HUES6 (cell line): Measurements from ENCODE around the gene MAP2K5.

Experiments
- H3K27ac ChIP-seq: 2 replicates; pipeline ENCODE4 v1.7.0; 2013; ENCODE audit warnings: low read depth, mild to moderate bottlenecking, low read length, inconsistent platforms
- H3K27me3 ChIP-seq: 2 replicates; pipeline ENCODE4 v1.6.1; 2013; ENCODE audit warnings: low read length; ENCODE audit not compliant: control insufficient read depth, insufficient read depth
- H3K36me3 ChIP-seq: 2 replicates; pipeline ENCODE4 v1.6.1; 2013; ENCODE audit warnings: low read length; ENCODE audit not compliant: control insufficient read depth, insufficient read depth
- H3K4me1 ChIP-seq: 2 replicates; pipeline ENCODE4 v1.6.1; 2013; ENCODE audit warnings: low read length; ENCODE audit not compliant: control insufficient read depth, insufficient read depth
- H3K4me3 ChIP-seq: 2 replicates; pipeline ENCODE4 v1.5.1; 2013; ENCODE audit warnings: low read depth, low read length
- H3K9ac ChIP-seq: one replicate; pipeline ENCODE4 v1.6.1; 2013; ENCODE audit warnings: mild to moderate bottlenecking, low read length
- H3K9me3 ChIP-seq: 2 replicates; pipeline ENCODE4 v1.6.1; 2013; ENCODE audit warnings: low read depth, low read length; ENCODE audit not compliant: control insufficient read depth, insufficient read depth

The MAP2K5 gene

GRCh38 chr15:67548236-67548852 lies 5.8 kb downstream of the MAP2K5 start:
- Histone ChIP-seq H3K4me1 (peaks cover 28% of the 10 kb centered on the region), H3K36me3 (peaks cover 19% of the 10 kb centered on the region), H3K27ac (peak overlapping the region; percentile 3; the same call in 1 of the 2 replicates), H3K9me3 (no peaks in the 10 kb centered on the region), H3K4me3 (0 out of 2 replicates have a peak overlapping the region, but pooled peaks have one; percentile 0), H3K27me3 (no peaks in the 10 kb centered on the region), H3K9ac (no peak overlapping the region)

- peaks cover 27% of the 10 kb centered on the region for H3K4me1 ChIP-seq
- H3K27me3 ChIP-seq: no peaks in the 10 kb centered on the region
- peak overlapping the region; percentile 19 for H3K4me3 ChIP-seq
- peak overlapping the region; percentile 3; the same call in 1 of the 2 replicates for H3K27ac ChIP-seq
- H3K9me3 ChIP-seq: no peaks in the 10 kb centered on the region
- peaks cover 19% of the 10 kb centered on the region for H3K36me3 ChIP-seq
- no peak overlapping the region for H3K9ac ChIP-seq
Measured at GRCh38 chr15:67548862-67549651, 6.6 kb downstream of the MAP2K5 start.

- Histone ChIP-seq H3K9ac (no peak overlapping the region), H3K27me3 (no peaks in the 10 kb centered on the region), H3K4me1 (peaks cover 27% of the 10 kb centered on the region), H3K27ac (no peak overlapping the region), H3K36me3 (peaks cover 19% of the 10 kb centered on the region), H3K9me3 (no peaks in the 10 kb centered on the region), H3K4me3 (no peak overlapping the region)
Measured at GRCh38 chr15:67549736-67550135, 7.2 kb downstream of the MAP2K5 start.

GRCh38 chr15:67550522-67550921 lies 8.0 kb downstream of the MAP2K5 start:
- H3K27ac ChIP-seq: no peak overlapping the region
- H3K9ac ChIP-seq: peak overlapping the region; percentile 18

GRCh38 chr15:67551207-67551743 lies 8.8 kb downstream of the MAP2K5 start:
- H3K27me3 ChIP-seq: no peaks in the 10 kb centered on the region
- H3K4me3 ChIP-seq: no peak overlapping the region
- H3K9ac ChIP-seq: no peak overlapping the region
- H3K9me3 ChIP-seq: no peaks in the 10 kb centered on the region
- peaks cover 27% of the 10 kb centered on the region for H3K4me1 ChIP-seq
- H3K36me3 ChIP-seq: peaks cover 10% of the 10 kb centered on the region
- no peak overlapping the region for H3K27ac ChIP-seq

More at GRCh38 chr15:67550522-67550921, 8.0 kb downstream of the MAP2K5 start:
- Histone ChIP-seq H3K4me1 (peaks cover 27% of the 10 kb centered on the region), H3K9me3 (no peaks in the 10 kb centered on the region), H3K36me3 (peaks cover 15% of the 10 kb centered on the region), H3K4me3 (no peak overlapping the region), H3K27me3 (no peaks in the 10 kb centered on the region)

GRCh38 chr15:67554580-67554979 lies 12.1 kb downstream of the MAP2K5 start:
- H3K36me3 ChIP-seq: peaks cover 5% of the 10 kb centered on the region
- no peak overlapping the region for H3K4me3 ChIP-seq
- H3K27ac ChIP-seq: no peak overlapping the region
- peaks cover 3% of the 10 kb centered on the region; the same call in 1 of the 2 replicates for H3K9me3 ChIP-seq
- H3K9ac ChIP-seq: no peak overlapping the region
- H3K27me3 ChIP-seq: no peaks in the 10 kb centered on the region
- H3K4me1 ChIP-seq: peaks cover 17% of the 10 kb centered on the region

- H3K9ac ChIP-seq: no peak overlapping the region
- no peaks in the 10 kb centered on the region for H3K27me3 ChIP-seq
- no peak overlapping the region for H3K4me3 ChIP-seq
- H3K27ac ChIP-seq: no peak overlapping the region
- peaks cover 3% of the 10 kb centered on the region; the same call in 1 of the 2 replicates for H3K9me3 ChIP-seq
- H3K36me3 ChIP-seq: peaks cover 3% of the 10 kb centered on the region; the same call in 1 of the 2 replicates
- peaks cover 10% of the 10 kb centered on the region; the same call in 1 of the 2 replicates for H3K4me1 ChIP-seq
Measured at GRCh38 chr15:67556976-67557570, 14.6 kb downstream of the MAP2K5 start.

GRCh38 chr15:67558502-67558901 lies 16.0 kb downstream of the MAP2K5 start:
- no peak overlapping the region for H3K4me3 ChIP-seq
- no peaks in the 10 kb centered on the region for H3K27me3 ChIP-seq
- peaks cover 10% of the 10 kb centered on the region; the same call in 1 of the 2 replicates for H3K4me1 ChIP-seq
- H3K9ac ChIP-seq: no peak overlapping the region
- H3K36me3 ChIP-seq: peaks cover 3% of the 10 kb centered on the region; the same call in 1 of the 2 replicates
- H3K9me3 ChIP-seq: peaks cover 3% of the 10 kb centered on the region; the same call in 1 of the 2 replicates
- H3K27ac ChIP-seq: no peak overlapping the region

GRCh38 chr15:67559158-67559557 lies 16.7 kb downstream of the MAP2K5 start:
- Histone ChIP-seq H3K36me3 (peaks cover 3% of the 10 kb centered on the region; the same call in 1 of the 2 replicates), H3K4me1 (peaks cover 14% of the 10 kb centered on the region), H3K4me3 (no peak overlapping the region), H3K9me3 (peaks cover 3% of the 10 kb centered on the region; the same call in 1 of the 2 replicates), H3K27me3 (no peaks in the 10 kb centered on the region), H3K27ac (no peak overlapping the region), H3K9ac (no peak overlapping the region)

GRCh38 chr15:67559576-67559975 lies 17.1 kb downstream of the MAP2K5 start:
- Histone ChIP-seq H3K4me3 (no peak overlapping the region), H3K27me3 (no peaks in the 10 kb centered on the region), H3K9ac (no peak overlapping the region), H3K27ac (no peak overlapping the region), H3K4me1 (peaks cover 18% of the 10 kb centered on the region), H3K9me3 (peaks cover 3% of the 10 kb centered on the region; the same call in 1 of the 2 replicates), H3K36me3 (peaks cover 3% of the 10 kb centered on the region; the same call in 1 of the 2 replicates)
